HEK293 (cell line): Measurements from ENCODE around the gene PBXIP1.

Source experiments
- CTCF ChIA-PET: fragments of 350-600 bp; formaldehyde crosslinking; extraction: SDS; loops from one replicate; lab custom pipeline; 2021; ENCODE audit warnings: antibody characterized with exemption; lab: Yijun Ruan, JAX
- POLR2A ChIA-PET: fragments of 300-600 bp; formaldehyde crosslinking; extraction: SDS; loops from one replicate; lab custom pipeline; 2020; ENCODE audit warnings: antibody characterized with exemption, inconsistent platforms; lab: Yijun Ruan, JAX
- H3K27ac ChIP-seq: fragments of 200-500 bp; sonication (Bioruptor generic); 2 replicates; pipeline ENCODE4 v1.5.1; 2014; ENCODE audit warnings: low read depth, low read length, control low read depth, inconsistent platforms; ENCODE audit errors: extremely low read depth
- H3K36me3 ChIP-seq, 2 experiments: fragments of 200-500 bp in 1 of 2; sonication (Bioruptor generic) in 1 of 2; 1 replicate in 1 of 2; 2 replicates in 1 of 2; pipeline ENCODE4 v1.5.1; 2014 to 2017; ENCODE audit warnings: inconsistent platforms in 2 of 2, low read length in 2 of 2; ENCODE audit not compliant: control insufficient read depth in 2 of 2, insufficient read depth in 1 of 2
- H3K4me1 ChIP-seq: fragments of 200-500 bp; sonication (Bioruptor generic); 2 replicates; pipeline ENCODE4 v1.5.1; 2014; ENCODE audit warnings: mild to moderate bottlenecking, low read length, inconsistent platforms; ENCODE audit not compliant: control insufficient read depth, insufficient read depth
- H3K4me3 ChIP-seq: 2 replicates; pipeline ENCODE4 v1.5.1; 2011; ENCODE audit warnings: low read depth, mild to moderate bottlenecking, control low read depth, low read length, moderate library complexity
- H3K9me3 ChIP-seq: fragments of 200-500 bp; sonication (Bioruptor generic); 2 replicates; pipeline ENCODE4 v1.5.1; 2014; ENCODE audit warnings: low read depth, low read length, inconsistent platforms; ENCODE audit not compliant: control insufficient read depth, insufficient read depth
- FEZF1 ChIP-seq: fragments of 450-650 bp; formaldehyde crosslinking; IDR thresholded peaks from 2 replicates; pipeline ENCODE4 v1.5.1; 2016; ENCODE audit warnings: missing biosample characterization, missing genetic modification characterization
- GFI1B ChIP-seq: fragments of 450-650 bp; formaldehyde crosslinking; IDR thresholded peaks from 2 replicates; pipeline ENCODE4 v1.5.1; 2016; ENCODE audit warnings: missing biosample characterization, missing genetic modification characterization
- HOXD13 ChIP-seq: sonication (generic); formaldehyde crosslinking; IDR thresholded peaks from 2 replicates; pipeline ENCODE4 v1.8.0; 2022; ENCODE audit warnings: missing genetic modification reagents, borderline replicate concordance
- KLF10 ChIP-seq: fragments of 450-650 bp; IDR thresholded peaks from 2 replicates; pipeline ENCODE4 v1.5.1; 2018; ENCODE audit warnings: missing biosample characterization, mild to moderate bottlenecking, missing genetic modification characterization
- TRIM28 ChIP-seq: IDR thresholded peaks from 2 replicates; pipeline ENCODE4 v1.6.1; 2011; ENCODE audit warnings: low read length, control low read depth, borderline replicate concordance
- ZFHX2 ChIP-seq: fragments of 450-650 bp; formaldehyde crosslinking; conservative IDR thresholded peaks from 2 replicates; pipeline ENCODE4 v1.5.1; 2016; ENCODE audit warnings: missing biosample characterization, missing genetic modification characterization
- ZIC2 ChIP-seq: fragments of 450-650 bp; formaldehyde crosslinking; IDR thresholded peaks from 2 replicates; pipeline ENCODE4 v1.5.1; 2016; ENCODE audit warnings: missing biosample characterization, missing genetic modification characterization
- ZNF112 ChIP-seq: fragments of 450-650 bp; formaldehyde crosslinking; IDR thresholded peaks from 2 replicates; pipeline ENCODE4 v1.5.0; 2017; ENCODE audit warnings: missing biosample characterization, missing genetic modification characterization
- ZNF24 ChIP-seq: fragments of 450-650 bp; formaldehyde crosslinking; IDR thresholded peaks from 2 replicates; pipeline ENCODE4 v1.5.1; 2016; ENCODE audit warnings: missing biosample characterization, missing genetic modification characterization
- ZNF292 ChIP-seq: fragments of 450-650 bp; formaldehyde crosslinking; IDR thresholded peaks from 2 replicates; pipeline ENCODE4 v1.5.1; 2016; ENCODE audit warnings: low read depth, missing biosample characterization, missing genetic modification characterization, borderline replicate concordance
- ZNF514 ChIP-seq: fragments of 450-650 bp; formaldehyde crosslinking; IDR thresholded peaks from 2 replicates; pipeline ENCODE4 v1.5.1; 2016; ENCODE audit warnings: missing biosample characterization, missing genetic modification characterization
- ZNF626 ChIP-seq: fragments of 450-650 bp; sonication (Bioruptor Pico); formaldehyde crosslinking; IDR thresholded peaks from 2 replicates; pipeline ENCODE4 v1.5.1; 2018; ENCODE audit warnings: missing biosample characterization, missing genetic modification characterization, inconsistent platforms
- ZNF664 ChIP-seq: fragments of 450-650 bp; formaldehyde crosslinking; IDR thresholded peaks from 2 replicates; pipeline ENCODE4 v1.5.1; 2016; ENCODE audit warnings: missing biosample characterization, missing genetic modification characterization
- ZNF76 ChIP-seq: fragments of 450-650 bp; formaldehyde crosslinking; IDR thresholded peaks from 2 replicates; pipeline ENCODE4; 2016; ENCODE audit warnings: low read depth, missing biosample characterization, missing genetic modification characterization, borderline replicate concordance
- ZNF785 ChIP-seq: fragments of 450-650 bp; formaldehyde crosslinking; IDR thresholded peaks from 2 replicates; pipeline ENCODE4 v1.5.1; 2016; ENCODE audit warnings: missing biosample characterization, missing genetic modification characterization
- TF ChIP-seq, protein P1 (sequence below): fragments of 450-650 bp; formaldehyde crosslinking; IDR thresholded peaks from 2 replicates; pipeline ENCODE4 v1.5.1; 2017; ENCODE audit warnings: missing biosample characterization, missing genetic modification characterization
- TF ChIP-seq, protein P2 (sequence below): fragments of 450-650 bp; formaldehyde crosslinking; IDR thresholded peaks from 2 replicates; pipeline ENCODE4 v1.5.1; 2016; ENCODE audit warnings: missing biosample characterization, missing genetic modification characterization
- TF ChIP-seq, protein P3 (sequence below): fragments of 450-650 bp; formaldehyde crosslinking; IDR thresholded peaks from 2 replicates; pipeline ENCODE4 v1.5.1; 2017; ENCODE audit warnings: missing biosample characterization, missing genetic modification characterization

PBXIP1 gene

DNA sequence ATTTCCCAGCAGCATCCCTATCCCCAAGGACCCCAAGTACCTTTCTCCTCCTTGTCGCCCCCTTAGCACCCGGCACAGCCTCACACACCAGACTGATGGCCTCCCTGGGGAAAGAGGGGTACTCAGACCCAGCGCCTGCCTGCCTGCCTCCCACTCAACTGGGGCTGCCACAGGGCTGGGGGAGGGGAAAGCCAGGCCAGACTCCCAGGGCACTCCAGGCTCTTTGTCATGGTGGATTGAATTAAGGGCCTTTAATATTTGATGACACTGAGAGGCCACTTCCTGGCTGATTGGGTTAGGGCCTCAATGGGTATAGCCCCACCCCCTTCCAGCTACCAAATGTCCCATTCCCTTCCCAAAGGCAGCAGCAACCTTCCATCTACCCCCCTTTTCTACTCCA lies 12.8 kb upstream of the PBXIP1 start:
- Histone ChIP-seq H3K36me3 (peaks cover 0 to 58% of the 10 kb centered on the region in 2 experiments; a peak in 1 of 3 replicates), H3K4me1 (peaks cover 12% of the 10 kb centered on the region), H3K4me3 (no peak overlapping the region), H3K9me3 (no peaks in the 10 kb centered on the region), H3K27ac (no peak overlapping the region)
- ChIA-PET POLR2A (no interaction called here), CTCF (interaction anchor here (0.6 to 1.7 kb wide), 2 partner anchors 31 to 396 kb away, joined by 4 to 5 read pairs; no protein-coding TSS in a partner anchor)
- TF ChIP-seq ZFHX2 (tag by site-specific recombination): peak; percentile 63
- TF ChIP-seq, protein P1, sequence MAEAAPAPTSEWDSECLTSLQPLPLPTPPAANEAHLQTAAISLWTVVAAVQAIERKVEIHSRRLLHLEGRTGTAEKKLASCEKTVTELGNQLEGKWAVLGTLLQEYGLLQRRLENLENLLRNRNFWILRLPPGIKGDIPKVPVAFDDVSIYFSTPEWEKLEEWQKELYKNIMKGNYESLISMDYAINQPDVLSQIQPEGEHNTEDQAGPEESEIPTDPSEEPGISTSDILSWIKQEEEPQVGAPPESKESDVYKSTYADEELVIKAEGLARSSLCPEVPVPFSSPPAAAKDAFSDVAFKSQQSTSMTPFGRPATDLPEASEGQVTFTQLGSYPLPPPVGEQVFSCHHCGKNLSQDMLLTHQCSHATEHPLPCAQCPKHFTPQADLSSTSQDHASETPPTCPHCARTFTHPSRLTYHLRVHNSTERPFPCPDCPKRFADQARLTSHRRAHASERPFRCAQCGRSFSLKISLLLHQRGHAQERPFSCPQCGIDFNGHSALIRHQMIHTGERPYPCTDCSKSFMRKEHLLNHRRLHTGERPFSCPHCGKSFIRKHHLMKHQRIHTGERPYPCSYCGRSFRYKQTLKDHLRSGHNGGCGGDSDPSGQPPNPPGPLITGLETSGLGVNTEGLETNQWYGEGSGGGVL (tag by site-specific recombination): no peak

DNA sequence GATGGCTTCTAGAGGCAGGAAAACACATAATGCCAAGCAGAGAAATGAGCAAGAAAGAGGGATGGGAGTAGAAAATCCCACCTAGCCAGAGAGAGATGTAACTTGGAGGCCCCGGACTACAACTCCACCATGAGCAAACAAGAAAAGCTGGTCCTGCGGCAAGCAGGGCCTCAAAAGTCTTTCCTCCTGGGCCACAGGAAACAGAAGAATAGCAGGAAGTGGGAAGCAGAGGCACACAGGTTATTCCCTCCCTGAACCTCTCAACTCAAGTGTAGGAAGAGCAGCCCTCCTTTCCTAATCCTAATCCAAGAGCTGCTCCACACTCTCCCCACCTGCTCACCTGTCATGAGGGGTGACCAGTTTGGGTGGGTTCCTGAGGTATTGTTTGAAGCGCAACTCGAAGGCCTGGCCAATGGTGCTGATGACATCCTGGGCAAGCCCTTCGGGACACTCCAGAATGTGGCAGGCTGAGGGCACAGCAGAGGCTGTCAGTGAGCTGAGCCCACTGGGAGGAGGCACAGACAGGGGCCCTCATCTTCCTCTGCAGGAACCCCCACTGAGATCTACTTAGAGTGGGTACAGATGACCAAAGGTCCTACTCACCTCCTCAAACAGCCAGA lies 11.5 kb upstream of the PBXIP1 start:
- ChIA-PET POLR2A (interaction anchor here (0.5 kb wide), 1 partner anchor 17 kb away, joined by 7 read pairs; no protein-coding TSS in a partner anchor), CTCF (interaction anchor here (0.6 to 1.7 kb wide), 3 partner anchors 15 to 32 kb away, joined by 3 to 6 read pairs (median 4); no protein-coding TSS in a partner anchor)
- peaks cover 11% of the 10 kb centered on the region for H3K4me1 ChIP-seq
- H3K27ac ChIP-seq: no peak overlapping the region
- no peaks in the 10 kb centered on the region for H3K9me3 ChIP-seq
- H3K36me3 ChIP-seq: peaks cover 0 to 67% of the 10 kb centered on the region in 2 experiments; a peak in 1 of 3 replicates
- no peak overlapping the region for H3K4me3 ChIP-seq
- TF ChIP-seq FEZF1 (tag by site-specific recombination) (no peak), ZIC2 (tag by site-specific recombination) (no peak), ZNF112 (tag by site-specific recombination) (no peak), GFI1B (tag by site-specific recombination) (no peak), KLF10 (tag by site-specific recombination) (no peak), ZNF292 (tag by site-specific recombination) (no peak), ZNF76 (tag by site-specific recombination) (no peak), ZNF664 (tag by site-specific recombination) (no peak), ZNF24 (tag by site-specific recombination) (no peak)

DNA sequence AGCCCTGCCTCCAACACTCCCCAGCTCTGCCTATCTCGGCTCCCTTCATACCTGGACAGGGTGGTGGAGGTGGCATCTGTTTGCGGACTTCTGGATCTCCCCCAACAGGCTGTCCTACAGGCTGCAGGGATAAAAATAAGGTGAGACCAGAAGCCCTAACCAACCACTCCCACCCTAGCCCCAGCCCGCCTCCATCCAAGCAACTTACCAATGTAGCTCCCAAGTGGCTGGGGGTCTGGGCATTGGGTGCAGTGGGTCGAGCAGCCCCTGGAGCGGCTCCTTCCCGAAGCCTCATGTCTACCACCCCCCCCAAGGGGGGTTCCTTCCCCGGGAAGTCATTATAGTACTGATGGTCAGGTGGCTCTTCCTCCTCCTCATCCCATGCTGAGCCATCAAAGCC lies 10.2 kb upstream of the PBXIP1 start:
- no peak for TF ChIP-seq ZNF785
- no peak for TF ChIP-seq ZNF626 (tag by site-specific recombination)
- TF ChIP-seq, protein P2, sequence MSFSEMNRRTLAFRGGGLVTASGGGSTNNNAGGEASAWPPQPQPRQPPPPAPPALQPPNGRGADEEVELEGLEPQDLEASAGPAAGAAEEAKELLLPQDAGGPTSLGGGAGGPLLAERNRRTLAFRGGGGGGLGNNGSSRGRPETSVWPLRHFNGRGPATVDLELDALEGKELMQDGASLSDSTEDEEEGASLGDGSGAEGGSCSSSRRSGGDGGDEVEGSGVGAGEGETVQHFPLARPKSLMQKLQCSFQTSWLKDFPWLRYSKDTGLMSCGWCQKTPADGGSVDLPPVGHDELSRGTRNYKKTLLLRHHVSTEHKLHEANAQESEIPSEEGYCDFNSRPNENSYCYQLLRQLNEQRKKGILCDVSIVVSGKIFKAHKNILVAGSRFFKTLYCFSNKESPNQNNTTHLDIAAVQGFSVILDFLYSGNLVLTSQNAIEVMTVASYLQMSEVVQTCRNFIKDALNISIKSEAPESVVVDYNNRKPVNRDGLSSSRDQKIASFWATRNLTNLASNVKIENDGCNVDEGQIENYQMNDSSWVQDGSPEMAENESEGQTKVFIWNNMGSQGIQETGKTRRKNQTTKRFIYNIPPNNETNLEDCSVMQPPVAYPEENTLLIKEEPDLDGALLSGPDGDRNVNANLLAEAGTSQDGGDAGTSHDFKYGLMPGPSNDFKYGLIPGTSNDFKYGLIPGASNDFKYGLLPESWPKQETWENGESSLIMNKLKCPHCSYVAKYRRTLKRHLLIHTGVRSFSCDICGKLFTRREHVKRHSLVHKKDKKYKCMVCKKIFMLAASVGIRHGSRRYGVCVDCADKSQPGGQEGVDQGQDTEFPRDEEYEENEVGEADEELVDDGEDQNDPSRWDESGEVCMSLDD (tag by site-specific recombination): no peak
- TF ChIP-seq TRIM28: no peak
- no peak for TF ChIP-seq HOXD13 (CRISPR knock-in tag)
- no peak for TF ChIP-seq ZNF514 (tag by site-specific recombination)
- TF ChIP-seq, protein P3, sequence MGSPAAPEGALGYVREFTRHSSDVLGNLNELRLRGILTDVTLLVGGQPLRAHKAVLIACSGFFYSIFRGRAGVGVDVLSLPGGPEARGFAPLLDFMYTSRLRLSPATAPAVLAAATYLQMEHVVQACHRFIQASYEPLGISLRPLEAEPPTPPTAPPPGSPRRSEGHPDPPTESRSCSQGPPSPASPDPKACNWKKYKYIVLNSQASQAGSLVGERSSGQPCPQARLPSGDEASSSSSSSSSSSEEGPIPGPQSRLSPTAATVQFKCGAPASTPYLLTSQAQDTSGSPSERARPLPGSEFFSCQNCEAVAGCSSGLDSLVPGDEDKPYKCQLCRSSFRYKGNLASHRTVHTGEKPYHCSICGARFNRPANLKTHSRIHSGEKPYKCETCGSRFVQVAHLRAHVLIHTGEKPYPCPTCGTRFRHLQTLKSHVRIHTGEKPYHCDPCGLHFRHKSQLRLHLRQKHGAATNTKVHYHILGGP (tag by site-specific recombination): no peak
- TF ChIP-seq, all 188 proteins: peak for 0
- Histone ChIP-seq H3K4me3 (no peak overlapping the region), H3K36me3 (peaks cover 0 to 67% of the 10 kb centered on the region in 2 experiments; a peak in 1 of 3 replicates), H3K4me1 (peaks cover 8% of the 10 kb centered on the region), H3K27ac (no peak overlapping the region), H3K9me3 (no peaks in the 10 kb centered on the region)
- POLR2A ChIA-PET: interaction anchor here (1.2 to 3.2 kb wide), 4 partner anchors 8 to 28 kb away, joined by 3 to 13 read pairs (median 6); partner anchors contain the start of genes CKS1B, FLAD1, LENEP and PBXIP1
- CTCF ChIA-PET: interaction anchor here (0.6 to 1.6 kb wide), 4 partner anchors 22 to 96 kb away, joined by 3 to 6 read pairs (median 4); no protein-coding TSS in a partner anchor
